MM.1S (cell line): ENCODE data around the gene AK8.

ENCODE experiments used
- CTCF ChIP-seq: fragments of 300-600 bp; sonication (generic); IDR thresholded peaks from 2 replicates; pipeline ENCODE4 v1.5.1; 2016; ENCODE audit warnings: antibody characterized with exemption, low read length, mixed read lengths
- EZH2 ChIP-seq: fragments of 300-600 bp; sonication (generic); optimal IDR thresholded peaks from 2 replicates; pipeline ENCODE3; 2017; ENCODE audit warnings: low read depth, mild to moderate bottlenecking, antibody characterized with exemption, low read length, mixed read lengths
- EZH2phosphoT487 ChIP-seq: fragments of 300-600 bp; sonication (generic); IDR thresholded peaks from 2 replicates; pipeline ENCODE4 v1.6.1; 2018; ENCODE audit warnings: antibody characterized with exemption, low read length

- TF ChIP-seq CTCF = no peak
- TF ChIP-seq EZH2phosphoT487 = no peak
- no peak for TF ChIP-seq EZH2
These were observed 15.0 kb downstream of the AK8 start for GRCh38 chr9:132863096-132863495.
